ENCODE measurements around the gene PIWIL1.

GRCh38 chr12:130394906-130395305, 57.2 kb downstream of the PIWIL1 start:
- no peak for TF ChIP-seq CTCF (IDR thresholded peaks at IDR 0.05; ENCODE audit: low read length)
- no peak for TF ChIP-seq EZH2 (IDR thresholded peaks at IDR 0.05; ENCODE audit: borderline replicate concordance, low read length)
